NOMO-1 treated with dmso at 0.1 percent for 144 hours (cell line): Measurements from ENCODE around the gene TAGAP.

Experiments
- DNase-seq: peaks from one replicate; lab custom pipeline; 2025; ENCODE audit not compliant: unreplicated experiment; lab: John Stamatoyannopoulos, UW

The TAGAP gene

GRCh38 chr6:159044899-159045727 lies at the start of gene TAGAP:
Gene TAGAP (minus strand): TSS chr6:159044991. CDS start chr6:159044146, 845 bp downstream.
- DNase-seq, result peak; percentile 97

- no peak for DNase-seq
These were observed 49.0 kb upstream of the TAGAP start for GRCh38 chr6:159093609-159094443.

GRCh38 chr6:159092631-159093030 lies 47.8 kb upstream of the TAGAP start:
- DNase-seq, result peak; percentile 66

- DNase-seq, result no peak
These were observed 46.0 kb upstream of the TAGAP start for GRCh38 chr6:159090530-159091480.

GRCh38 chr6:159089909-159090308 lies 45.1 kb upstream of the TAGAP start:
- no peak for DNase-seq

GRCh38 chr6:159089443-159089842 lies 44.7 kb upstream of the TAGAP start:
- DNase-seq, result no peak

- no peak for DNase-seq
These were observed 41.3 kb upstream of the TAGAP start for GRCh38 chr6:159086033-159086618.

GRCh38 chr6:159085396-159085895 lies 40.7 kb upstream of the TAGAP start:
- no peak for DNase-seq

GRCh38 chr6:159084493-159085091 lies 39.8 kb upstream of the TAGAP start:
- DNase-seq, result peak; percentile 1

GRCh38 chr6:159083146-159083545 lies 38.4 kb upstream of the TAGAP start:
- no peak for DNase-seq

- no peak for DNase-seq
These were observed 37.4 kb upstream of the TAGAP start for GRCh38 chr6:159082039-159082815.

GRCh38 chr6:159080217-159080976 lies 35.6 kb upstream of the TAGAP start:
- DNase-seq, result no peak

- no peak for DNase-seq
These were observed 34.6 kb upstream of the TAGAP start for GRCh38 chr6:159079367-159079766.

- no peak for DNase-seq
These were observed 32.3 kb upstream of the TAGAP start for GRCh38 chr6:159077123-159077522.

- DNase-seq, result no peak
These were observed 30.9 kb upstream of the TAGAP start for GRCh38 chr6:159075506-159076228.

- no peak for DNase-seq
These were observed 30.1 kb upstream of the TAGAP start for GRCh38 chr6:159074876-159075275.

- DNase-seq, result no peak
These were observed 29.4 kb upstream of the TAGAP start for GRCh38 chr6:159074120-159074684.
